ENCODE data around the gene NOP9.

The NOP9 gene

GRCh38 chr14:24337144-24337823 is 37.6 kb downstream of the NOP9 start:
- CTCF ChIA-PET: interaction anchor here (0.7 to 5.3 kb wide), 5 partner anchors 23 to 100 kb away, joined by 3 to 94 read pairs (median 6); partner anchors contain the start of genes CBLN3 and KHNYN
- POLR2A ChIA-PET (ENCODE audit: low non-redundant PET): interaction anchor here (1.8 kb wide), 1 partner anchor 93 kb away, joined by 4 read pairs; the partner anchor contains the start of genes CBLN3 and KHNYN
- no peak for TF ChIP-seq CTCF (conservative IDR thresholded peaks at IDR 0.05; ENCODE audit: low read depth)
- H3K27ac ChIP-seq: no peak overlapping the region
- DNase-seq (ENCODE audit: low spot score): no peak

- TF ChIP-seq CTCF (conservative IDR thresholded peaks at IDR 0.05; ENCODE audit: low read depth): no peak
- CTCF ChIA-PET: interaction anchor here (0.6 to 1.7 kb wide), 3 partner anchors 72 to 94 kb away, joined by 3 to 6 read pairs (median 4); no protein-coding TSS in a partner anchor
- no peak for DNase-seq (ENCODE audit: low spot score)
- H3K27ac ChIP-seq: no peak overlapping the region
- POLR2A ChIA-PET (ENCODE audit: low non-redundant PET): interaction anchor here (1.8 kb wide), 1 partner anchor 92 kb away, joined by 4 read pairs; the partner anchor contains the start of genes CBLN3 and KHNYN
Observed at GRCh38 chr14:24337824-24338175, 38.1 kb downstream of the NOP9 start.

- H3K27ac ChIP-seq: no peak overlapping the region
- ChIA-PET POLR2A (ENCODE audit: low non-redundant PET) (interaction anchor here (1.8 kb wide), 1 partner anchor 91 kb away, joined by 4 read pairs; the partner anchor contains the start of genes CBLN3 and KHNYN), CTCF (interaction anchor here (1.7 kb wide), 1 partner anchor 93 kb away, joined by 6 read pairs; no protein-coding TSS in a partner anchor)
- no peak for DNase-seq (ENCODE audit: low spot score)
- TF ChIP-seq CTCF (conservative IDR thresholded peaks at IDR 0.05; ENCODE audit: low read depth): no peak
Observed at GRCh38 chr14:24338843-24339242, 39.2 kb downstream of the NOP9 start.

GRCh38 chr14:24339284-24340151 is 39.9 kb downstream of the NOP9 start, which contains the start of gene RIPK3:
RIPK3 (minus strand) TSS chr14:24339991; CDS start chr14:24339826, 165 bp downstream.
- H3K27ac ChIP-seq: no peak within 1 kb of the TSS
- no peak for TF ChIP-seq CTCF (conservative IDR thresholded peaks at IDR 0.05; ENCODE audit: low read depth)
- CTCF ChIA-PET: interaction anchor here (1.7 kb wide), 1 partner anchor 92 kb away, joined by 6 read pairs; no protein-coding TSS in a partner anchor
- DNase-seq (ENCODE audit: low spot score): no peak
- POLR2A ChIA-PET (ENCODE audit: low non-redundant PET): no interaction called here

GRCh38 chr14:24340606-24341005 is 41.0 kb downstream of the NOP9 start:
- ChIA-PET CTCF (interaction anchor here (0.6 kb wide), 1 partner anchor 739 kb away, joined by 3 read pairs; no protein-coding TSS in a partner anchor), POLR2A (ENCODE audit: low non-redundant PET) (interaction anchor here (1.0 kb wide), 1 partner anchor 90 kb away, joined by 3 read pairs; the partner anchor contains the start of gene KHNYN)
- DNase-seq (ENCODE audit: low spot score): no peak
- no peak overlapping the region for H3K27ac ChIP-seq
- TF ChIP-seq CTCF (conservative IDR thresholded peaks at IDR 0.05; ENCODE audit: low read depth): no peak

GRCh38 chr14:24342889-24343288 is 43.2 kb downstream of the NOP9 start:
- no peak for DNase-seq (ENCODE audit: low spot score)
- ChIA-PET CTCF (no interaction called here), POLR2A (ENCODE audit: low non-redundant PET) (no interaction called here)
- no peak for TF ChIP-seq CTCF (conservative IDR thresholded peaks at IDR 0.05; ENCODE audit: low read depth)
- H3K27ac ChIP-seq: no peak overlapping the region

Data from RWPE1 (cell line).